Ovary (tissue), 3 donors: ENCODE measurements around the gene CHIC1.

Experiments
- POLR2A ChIP-seq: fragments of 450-650 bp; IDR thresholded peaks from one replicate; pipeline ENCODE4 v1.6.1; 2017; ENCODE audit warnings: antibody characterized with exemption, mild to moderate bottlenecking, moderate library complexity
- TF ChIP-seq, protein P1 (sequence below), 3 donors: fragments of 450-650 bp in 2 of 3; fragments of 200-600 bp in 1 of 3; IDR thresholded peaks; one replicate each; pipeline versions ENCODE4 v1.5.1 to v1.8.0; 2016 to 2022; ENCODE audit warnings: antibody characterized with exemption in 3 of 3, mild to moderate bottlenecking in 1 of 3
- donor health status: DM: no; HTN: no; CAD: no.

DNA sequence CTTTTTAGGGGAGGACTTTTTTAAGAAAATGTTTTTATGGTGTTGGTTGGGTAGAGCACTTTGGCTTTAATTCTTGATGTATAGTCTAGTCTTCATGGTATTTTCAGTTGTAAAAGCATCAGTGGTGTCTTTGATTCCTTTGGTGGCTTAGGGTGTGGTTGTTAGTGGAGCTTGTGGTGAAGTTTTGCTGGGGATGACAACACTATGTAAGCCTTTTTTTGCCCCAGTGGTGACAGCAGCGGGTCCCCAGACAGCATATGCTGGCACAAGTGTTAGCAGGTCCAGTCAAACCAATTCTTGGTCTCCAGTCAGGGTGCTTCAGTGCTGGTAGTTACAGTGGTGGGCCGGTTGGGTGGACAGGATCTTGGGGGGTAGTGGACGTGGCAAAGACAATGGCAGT lies 52.0 kb downstream of the CHIC1 start:
- TF ChIP-seq, protein P1, sequence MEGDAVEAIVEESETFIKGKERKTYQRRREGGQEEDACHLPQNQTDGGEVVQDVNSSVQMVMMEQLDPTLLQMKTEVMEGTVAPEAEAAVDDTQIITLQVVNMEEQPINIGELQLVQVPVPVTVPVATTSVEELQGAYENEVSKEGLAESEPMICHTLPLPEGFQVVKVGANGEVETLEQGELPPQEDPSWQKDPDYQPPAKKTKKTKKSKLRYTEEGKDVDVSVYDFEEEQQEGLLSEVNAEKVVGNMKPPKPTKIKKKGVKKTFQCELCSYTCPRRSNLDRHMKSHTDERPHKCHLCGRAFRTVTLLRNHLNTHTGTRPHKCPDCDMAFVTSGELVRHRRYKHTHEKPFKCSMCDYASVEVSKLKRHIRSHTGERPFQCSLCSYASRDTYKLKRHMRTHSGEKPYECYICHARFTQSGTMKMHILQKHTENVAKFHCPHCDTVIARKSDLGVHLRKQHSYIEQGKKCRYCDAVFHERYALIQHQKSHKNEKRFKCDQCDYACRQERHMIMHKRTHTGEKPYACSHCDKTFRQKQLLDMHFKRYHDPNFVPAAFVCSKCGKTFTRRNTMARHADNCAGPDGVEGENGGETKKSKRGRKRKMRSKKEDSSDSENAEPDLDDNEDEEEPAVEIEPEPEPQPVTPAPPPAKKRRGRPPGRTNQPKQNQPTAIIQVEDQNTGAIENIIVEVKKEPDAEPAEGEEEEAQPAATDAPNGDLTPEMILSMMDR (IDR thresholded peaks at IDR 0.05) = no peak
- no peak for TF ChIP-seq POLR2A
